Mesodermal cell (in vitro differentiated cells): ENCODE measurements around the gene RNLS.

Experiments used
- H3K27ac ChIP-seq: 2 replicates; pipeline ENCODE4 v1.7.0; 2013; ENCODE audit warnings: mild to moderate bottlenecking, low read depth, low read length, moderate library complexity; ENCODE audit not compliant: severe bottlenecking
- H3K36me3 ChIP-seq: 2 replicates; pipeline ENCODE4 v1.7.1; 2013; ENCODE audit warnings: mild to moderate bottlenecking, low read length, moderate library complexity; ENCODE audit not compliant: control insufficient read depth, insufficient read depth
- H3K4me1 ChIP-seq: one replicate; pipeline ENCODE4 v1.7.1; 2013; ENCODE audit warnings: mild to moderate bottlenecking, low read length; ENCODE audit not compliant: insufficient read depth, control insufficient read depth, poor library complexity, severe bottlenecking
- H3K4me3 ChIP-seq: 2 replicates; pipeline ENCODE4 v1.7.0; 2013; ENCODE audit warnings: low read length, control low read depth, mild to moderate bottlenecking; ENCODE audit not compliant: insufficient read depth, poor library complexity, severe bottlenecking; ENCODE audit errors: extremely low read depth
- H3K9me3 ChIP-seq: 2 replicates; pipeline ENCODE4 v1.7.1; 2013; ENCODE audit warnings: mild to moderate bottlenecking, low read length, moderate library complexity; ENCODE audit not compliant: control insufficient read depth
- whole genome bisulfite sequencing, 2 experiments: methylation state at CpG; one replicate each; pipeline ENCODE4 v1.1.5; 2013; ENCODE audit warnings: missing lambda C conversion rate in 2 of 2; ENCODE audit not compliant: insufficient coverage in 2 of 2; 5-methylcytosine and 5-hydroxymethylcytosine counted together

Gene RNLS

GRCh38 chr10:88553116-88553752 is 29.9 kb downstream of the RNLS start:
- no peak overlapping the region for H3K4me3 ChIP-seq
- peaks cover 3% of the 10 kb centered on the region for H3K9me3 ChIP-seq
- no peak overlapping the region for H3K27ac ChIP-seq
- H3K36me3 ChIP-seq = no peaks in the 10 kb centered on the region
- no CpG with 5 or more reads among the region's 2 CpGs for WGBS, 2 experiments
- no peaks in the 10 kb centered on the region for H3K4me1 ChIP-seq

GRCh38 chr10:88551246-88551645 is 31.9 kb downstream of the RNLS start:
- 100% methylated on average over 1 of the region's 2 CpGs; no CpG with 5 or more reads in 1 of the 2 experiments for WGBS, 2 experiments
- Histone ChIP-seq H3K27ac (no peak overlapping the region), H3K4me3 (no peak overlapping the region), H3K36me3 (no peaks in the 10 kb centered on the region), H3K4me1 (no peaks in the 10 kb centered on the region), H3K9me3 (peaks cover 3% of the 10 kb centered on the region)

GRCh38 chr10:88546497-88546896 is 36.6 kb downstream of the RNLS start:
- H3K4me1 ChIP-seq = peaks cover 4% of the 10 kb centered on the region
- H3K4me3 ChIP-seq = no peak overlapping the region
- no CpG with 5 or more reads among the region's 3 CpGs for WGBS, 2 experiments
- H3K36me3 ChIP-seq = no peaks in the 10 kb centered on the region
- H3K9me3 ChIP-seq = no peaks in the 10 kb centered on the region
- H3K27ac ChIP-seq = no peak overlapping the region

- WGBS, 2 experiments = 85 to 94% methylated on average over 2 of the region's 4 CpGs
- H3K4me3 ChIP-seq = no peak overlapping the region
- no peak overlapping the region for H3K27ac ChIP-seq
These were observed 37.8 kb downstream of the RNLS start for GRCh38 chr10:88545359-88545758.

GRCh38 chr10:88544140-88544870 is 38.8 kb downstream of the RNLS start:
- no peaks in the 10 kb centered on the region for H3K36me3 ChIP-seq
- H3K9me3 ChIP-seq = no peaks in the 10 kb centered on the region
- H3K4me3 ChIP-seq = no peak overlapping the region
- H3K27ac ChIP-seq = no peak overlapping the region
- WGBS, 2 experiments = 100% methylated on average over 1 of the region's 2 CpGs; no CpG with 5 or more reads in 1 of the 2 experiments
- peaks cover 4% of the 10 kb centered on the region for H3K4me1 ChIP-seq

More at GRCh38 chr10:88545359-88545758, 37.8 kb downstream of the RNLS start:
- Histone ChIP-seq H3K36me3 (no peaks in the 10 kb centered on the region), H3K4me1 (peaks cover 4% of the 10 kb centered on the region), H3K9me3 (no peaks in the 10 kb centered on the region)

- WGBS, 2 experiments = 84 to 97% methylated on average over 4 of the region's 4 CpGs
- peaks cover 16% of the 10 kb centered on the region for H3K4me1 ChIP-seq
- no peak overlapping the region for H3K4me3 ChIP-seq
- no peak overlapping the region for H3K27ac ChIP-seq
- H3K36me3 ChIP-seq = no peaks in the 10 kb centered on the region
- H3K9me3 ChIP-seq = no peaks in the 10 kb centered on the region
These were observed 40.6 kb downstream of the RNLS start for GRCh38 chr10:88542522-88542921.

GRCh38 chr10:88541116-88541626 is 41.9 kb downstream of the RNLS start:
- H3K36me3 ChIP-seq = no peaks in the 10 kb centered on the region
- no peak overlapping the region for H3K4me3 ChIP-seq
- H3K4me1 ChIP-seq = peaks cover 19% of the 10 kb centered on the region
- H3K9me3 ChIP-seq = no peaks in the 10 kb centered on the region
- no peak overlapping the region for H3K27ac ChIP-seq
- WGBS, 2 experiments = 96 to 97% methylated on average over 4 of the region's 5 CpGs

GRCh38 chr10:88540351-88540750 is 42.8 kb downstream of the RNLS start:
- H3K4me3 ChIP-seq = no peak overlapping the region
- no peaks in the 10 kb centered on the region for H3K9me3 ChIP-seq
- 75% methylated on average over 1 of the region's 1 CpG; no CpG with 5 or more reads in 1 of the 2 experiments for WGBS, 2 experiments
- H3K27ac ChIP-seq = no peak overlapping the region
- H3K36me3 ChIP-seq = no peaks in the 10 kb centered on the region
- H3K4me1 ChIP-seq = peaks cover 19% of the 10 kb centered on the region

GRCh38 chr10:88538048-88538447 is 45.1 kb downstream of the RNLS start:
- 50 to 100% methylated on average over 1 to 2 of the region's 2 CpGs for WGBS, 2 experiments
- Histone ChIP-seq H3K4me3 (no peak overlapping the region), H3K36me3 (no peaks in the 10 kb centered on the region), H3K9me3 (no peaks in the 10 kb centered on the region), H3K4me1 (peaks cover 19% of the 10 kb centered on the region), H3K27ac (no peak overlapping the region)

- no peak overlapping the region for H3K27ac ChIP-seq
- no peaks in the 10 kb centered on the region for H3K36me3 ChIP-seq
- 83% methylated on average over 1 of the region's 2 CpGs; no CpG with 5 or more reads in 1 of the 2 experiments for WGBS, 2 experiments
- H3K9me3 ChIP-seq = no peaks in the 10 kb centered on the region
- no peak overlapping the region for H3K4me3 ChIP-seq
- H3K4me1 ChIP-seq = peaks cover 19% of the 10 kb centered on the region
These were observed 45.8 kb downstream of the RNLS start for GRCh38 chr10:88537322-88537721.

- Histone ChIP-seq H3K4me1 (peaks cover 15% of the 10 kb centered on the region), H3K4me3 (no peak overlapping the region), H3K27ac (no peak overlapping the region), H3K36me3 (no peaks in the 10 kb centered on the region), H3K9me3 (no peaks in the 10 kb centered on the region)
- WGBS, 2 experiments = 93% methylated on average over 4 of the region's 4 CpGs
These were observed 46.7 kb downstream of the RNLS start for GRCh38 chr10:88536437-88536836.
